ENCODE data around the gene NKD1.

Gene NKD1

GRCh38 chr16:50607970-50608557, 59.9 kb downstream of the NKD1 start:
- Histone ChIP-seq H3K4me2 (ENCODE audit: low read length) (no peak overlapping the region), H4K20me1 (ENCODE audit: insufficient read depth, low read length) (no peaks in the 10 kb centered on the region), H3K9me3 (ENCODE audit: insufficient read depth, low read length) (no peaks in the 10 kb centered on the region), H3K27me3 (ENCODE audit: low read depth, low read length) (no peaks in the 10 kb centered on the region), H2AFZ (ENCODE audit: low read depth, low read length) (no peak overlapping the region), H3K4me1 (ENCODE audit: low read length) (peaks cover 5% of the 10 kb centered on the region; the same call in 1 of the 2 replicates), H3K4me3 (ENCODE audit: low read length) (no peak overlapping the region), H3K9ac (ENCODE audit: low read length) (no peak overlapping the region), H3K36me3 (replicated peaks; ENCODE audit: low read depth, low read length) (no peaks in the 10 kb centered on the region), H3K79me2 (ENCODE audit: low read length) (no peaks in the 10 kb centered on the region), H3K27ac (ENCODE audit: low read length) (no peak overlapping the region)
- TF ChIP-seq CTCF (IDR thresholded peaks at IDR 0.05; ENCODE audit: low read depth, low read length), result no peak
- no peak for TF ChIP-seq EZH2phosphoT487 (IDR thresholded peaks at IDR 0.05; ENCODE audit: low read depth)

- H3K27me3 ChIP-seq (ENCODE audit: low read depth, low read length), result no peaks in the 10 kb centered on the region
- no peaks in the 10 kb centered on the region for H3K79me2 ChIP-seq (ENCODE audit: low read length)
- no peaks in the 10 kb centered on the region for H3K9me3 ChIP-seq (ENCODE audit: insufficient read depth, low read length)
- H3K4me2 ChIP-seq (ENCODE audit: low read length), result no peak overlapping the region
- no peaks in the 10 kb centered on the region for H4K20me1 ChIP-seq (ENCODE audit: insufficient read depth, low read length)
- H3K4me3 ChIP-seq (ENCODE audit: low read length), result no peak overlapping the region
- no peak overlapping the region for H2AFZ ChIP-seq (ENCODE audit: low read depth, low read length)
- no peak for TF ChIP-seq EZH2phosphoT487 (IDR thresholded peaks at IDR 0.05; ENCODE audit: low read depth)
- no peak for TF ChIP-seq CTCF (IDR thresholded peaks at IDR 0.05; ENCODE audit: low read depth, low read length)
- H3K36me3 ChIP-seq (replicated peaks; ENCODE audit: low read depth, low read length), result no peaks in the 10 kb centered on the region
- H3K27ac ChIP-seq (ENCODE audit: low read length), result no peak overlapping the region
- no peak overlapping the region for H3K9ac ChIP-seq (ENCODE audit: low read length)
- H3K4me1 ChIP-seq (ENCODE audit: low read length), result peaks cover 10% of the 10 kb centered on the region
Observed at GRCh38 chr16:50609049-50609448, 60.9 kb downstream of the NKD1 start.

GRCh38 chr16:50609471-50609870, 61.3 kb downstream of the NKD1 start:
- Histone ChIP-seq H3K36me3 (replicated peaks; ENCODE audit: low read depth, low read length) (no peaks in the 10 kb centered on the region), H3K9me3 (ENCODE audit: insufficient read depth, low read length) (no peaks in the 10 kb centered on the region), H3K4me1 (ENCODE audit: low read length) (peaks cover 11% of the 10 kb centered on the region), H3K4me3 (ENCODE audit: low read length) (no peak overlapping the region), H3K4me2 (ENCODE audit: low read length) (no peak overlapping the region), H3K9ac (ENCODE audit: low read length) (no peak overlapping the region), H3K27me3 (ENCODE audit: low read depth, low read length) (no peaks in the 10 kb centered on the region), H3K79me2 (ENCODE audit: low read length) (no peaks in the 10 kb centered on the region), H3K27ac (ENCODE audit: low read length) (no peak overlapping the region), H4K20me1 (ENCODE audit: insufficient read depth, low read length) (no peaks in the 10 kb centered on the region), H2AFZ (ENCODE audit: low read depth, low read length) (no peak overlapping the region)
- TF ChIP-seq CTCF (IDR thresholded peaks at IDR 0.05; ENCODE audit: low read depth, low read length) (no peak), EZH2phosphoT487 (IDR thresholded peaks at IDR 0.05; ENCODE audit: low read depth) (no peak)

GRCh38 chr16:50610331-50611262, 62.4 kb downstream of the NKD1 start:
- no peak overlapping the region for H2AFZ ChIP-seq (ENCODE audit: low read depth, low read length)
- no peaks in the 10 kb centered on the region for H3K27me3 ChIP-seq (ENCODE audit: low read depth, low read length)
- no peaks in the 10 kb centered on the region for H3K79me2 ChIP-seq (ENCODE audit: low read length)
- H3K27ac ChIP-seq (ENCODE audit: low read length), result no peak overlapping the region
- no peaks in the 10 kb centered on the region for H3K36me3 ChIP-seq (replicated peaks; ENCODE audit: low read depth, low read length)
- H4K20me1 ChIP-seq (ENCODE audit: insufficient read depth, low read length), result no peaks in the 10 kb centered on the region
- no peak overlapping the region for H3K4me3 ChIP-seq (ENCODE audit: low read length)
- peaks cover 11% of the 10 kb centered on the region for H3K4me1 ChIP-seq (ENCODE audit: low read length)
- no peak overlapping the region for H3K9ac ChIP-seq (ENCODE audit: low read length)
- TF ChIP-seq EZH2phosphoT487 (IDR thresholded peaks at IDR 0.05; ENCODE audit: low read depth) (no peak), CTCF (IDR thresholded peaks at IDR 0.05; ENCODE audit: low read depth, low read length) (no peak)
- H3K4me2 ChIP-seq (ENCODE audit: low read length), result no peak overlapping the region
- no peaks in the 10 kb centered on the region for H3K9me3 ChIP-seq (ENCODE audit: insufficient read depth, low read length)
